ENCODE data around the gene TCAF2.
"Not testable (repeated sequence)": the region's sequence is repeated elsewhere in the genome, so short reads cannot be mapped to it uniquely, and the experiment has no call there.

TCAF2 gene

GRCh38 chr7:143620646-143621045 lies at the start of gene TCAF2:
Gene TCAF2, plus strand, starts transcription at chr7:143620974.
- DNase-seq (ENCODE audit: low read depth in 2 of 2), result not testable (repeated sequence)
- H3K4me3 ChIP-seq (replicated peaks in 1 of 2; ENCODE audit: low read depth in 2 of 2, low read length in 2 of 2), result peak within 1 kb of the TSS in 1 of 2 donors; percentile 38

GRCh38 chr7:143571501-143571900 lies 49.3 kb upstream of the TCAF2 start, which contains the start of gene CTAGE15:
Gene CTAGE15, plus strand, starts transcription at chr7:143571801. Its CDS starts 17 bp downstream, at chr7:143571818.
- not testable (repeated sequence) for DNase-seq (ENCODE audit: low read depth in 2 of 2); H3K4me3 ChIP-seq (replicated peaks in 1 of 2; ENCODE audit: low read depth in 2 of 2, low read length in 2 of 2)

GRCh38 chr7:143588183-143588582 lies 32.6 kb upstream of the TCAF2 start:
- H3K4me3 ChIP-seq (replicated peaks in 1 of 2; ENCODE audit: low read depth in 2 of 2, low read length in 2 of 2), result not testable (repeated sequence)

GRCh38 chr7:143589897-143590296 lies 30.9 kb upstream of the TCAF2 start:
- not testable (repeated sequence) for DNase-seq (ENCODE audit: low read depth in 2 of 2); H3K4me3 ChIP-seq (replicated peaks in 1 of 2; ENCODE audit: low read depth in 2 of 2, low read length in 2 of 2)

More at GRCh38 chr7:143588183-143588582, 32.6 kb upstream of the TCAF2 start:
- not testable (repeated sequence) for DNase-seq (ENCODE audit: low read depth in 2 of 2)

GRCh38 chr7:143598086-143598485 lies 22.7 kb upstream of the TCAF2 start:
- not testable (repeated sequence) for H3K4me3 ChIP-seq (replicated peaks in 1 of 2; ENCODE audit: low read depth in 2 of 2, low read length in 2 of 2); DNase-seq (ENCODE audit: low read depth in 2 of 2)

- not testable (repeated sequence) for DNase-seq (ENCODE audit: low read depth in 2 of 2); H3K4me3 ChIP-seq (replicated peaks in 1 of 2; ENCODE audit: low read depth in 2 of 2, low read length in 2 of 2)
Measured at GRCh38 chr7:143603549-143603948, 17.2 kb upstream of the TCAF2 start.

- DNase-seq (ENCODE audit: low read depth in 2 of 2); H3K4me3 ChIP-seq (replicated peaks in 1 of 2; ENCODE audit: low read depth in 2 of 2, low read length in 2 of 2): not testable (repeated sequence)
Measured at GRCh38 chr7:143606088-143606487, 14.7 kb upstream of the TCAF2 start.

GRCh38 chr7:143615545-143615944 lies 5.2 kb upstream of the TCAF2 start:
- H3K4me3 ChIP-seq (replicated peaks in 1 of 2; ENCODE audit: low read depth in 2 of 2, low read length in 2 of 2), result not testable (repeated sequence)
- peak; percentile 0 for DNase-seq (ENCODE audit: low read depth in 2 of 2)

GRCh38 chr7:143617204-143617603 lies 3.6 kb upstream of the TCAF2 start:
- not testable (repeated sequence) for H3K4me3 ChIP-seq (replicated peaks in 1 of 2; ENCODE audit: low read depth in 2 of 2, low read length in 2 of 2); DNase-seq (ENCODE audit: low read depth in 2 of 2)

GRCh38 chr7:143620058-143620457 lies 716 bp upstream of the TCAF2 start:
- DNase-seq (ENCODE audit: low read depth in 2 of 2); H3K4me3 ChIP-seq (replicated peaks in 1 of 2; ENCODE audit: low read depth in 2 of 2, low read length in 2 of 2): not testable (repeated sequence)
- TF ChIP-seq CTCF (IDR thresholded peaks at IDR 0.05; ENCODE audit: low read depth, low read length), result peak; percentile 11

GRCh38 chr7:143621175-143621574 lies 401 bp downstream of the TCAF2 start:
- DNase-seq (ENCODE audit: low read depth in 2 of 2); H3K4me3 ChIP-seq (replicated peaks in 1 of 2; ENCODE audit: low read depth in 2 of 2, low read length in 2 of 2): not testable (repeated sequence)

- not testable (repeated sequence) for DNase-seq (ENCODE audit: low read depth in 2 of 2); H3K4me3 ChIP-seq (replicated peaks in 1 of 2; ENCODE audit: low read depth in 2 of 2, low read length in 2 of 2)
Measured at GRCh38 chr7:143622130-143622529, 1.4 kb downstream of the TCAF2 start.

GRCh38 chr7:143630653-143631052 lies 9.9 kb downstream of the TCAF2 start:
- DNase-seq (ENCODE audit: low read depth in 2 of 2); H3K4me3 ChIP-seq (replicated peaks in 1 of 2; ENCODE audit: low read depth in 2 of 2, low read length in 2 of 2): not testable (repeated sequence)

- not testable (repeated sequence) for H3K4me3 ChIP-seq (replicated peaks in 1 of 2; ENCODE audit: low read depth in 2 of 2, low read length in 2 of 2); DNase-seq (ENCODE audit: low read depth in 2 of 2)
Measured at GRCh38 chr7:143632506-143632905, 11.7 kb downstream of the TCAF2 start.

- H3K4me3 ChIP-seq (replicated peaks in 1 of 2; ENCODE audit: low read depth in 2 of 2, low read length in 2 of 2); DNase-seq (ENCODE audit: low read depth in 2 of 2): not testable (repeated sequence)
Measured at GRCh38 chr7:143633013-143633618, 12.3 kb downstream of the TCAF2 start.

- H3K4me3 ChIP-seq (replicated peaks in 1 of 2; ENCODE audit: low read depth in 2 of 2, low read length in 2 of 2); DNase-seq (ENCODE audit: low read depth in 2 of 2): not testable (repeated sequence)
Measured at GRCh38 chr7:143635364-143636240, 14.8 kb downstream of the TCAF2 start.

- not testable (repeated sequence) for DNase-seq (ENCODE audit: low read depth in 2 of 2); H3K4me3 ChIP-seq (replicated peaks in 1 of 2; ENCODE audit: low read depth in 2 of 2, low read length in 2 of 2)
Measured at GRCh38 chr7:143639372-143639771, 18.6 kb downstream of the TCAF2 start.

Data from cardiac fibroblast (primary cell).